ENCODE data around the gene CGB8. TPM values are rescaled to one million over a fixed set of nuclear protein-coding genes. Genes with fewer than 3 reads are reported as not detected.

The CGB8 gene
- total and polyA plus RNA-seq, 10 donors, result not detected

DNA sequence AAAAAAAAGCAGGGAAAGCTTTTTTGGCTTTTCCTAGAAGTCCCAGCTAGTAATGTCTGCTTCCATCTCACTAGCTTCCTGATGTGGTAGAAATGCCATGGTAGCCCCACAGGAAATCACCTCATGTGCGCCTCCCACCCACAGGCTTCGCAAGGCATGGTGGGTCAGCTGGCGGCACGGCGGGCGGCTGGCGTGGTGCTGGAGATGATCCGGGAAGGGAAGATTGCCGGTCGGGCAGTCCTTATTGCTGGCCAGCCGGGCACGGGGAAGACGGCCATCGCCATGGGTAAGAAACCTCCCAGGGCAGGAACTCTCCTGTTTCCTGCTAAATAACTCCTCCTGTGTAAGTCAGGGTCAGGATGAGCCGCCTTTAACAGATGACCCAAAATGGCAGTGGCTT, 44.8 kb downstream of the CGB8 start:
- intact Hi-C loops (cut with DNase I; ENCODE audit: low total_unique reads), result no loop called here
- H3K9me3 ChIP-seq, result no peaks in the 10 kb centered on the region
- no peak for DNase-seq
- H3K36me3 ChIP-seq, result peaks cover 4 to 100% (median 50%) of the 10 kb centered on the region in 6 donors
- no peak overlapping the region for H3K4me3 ChIP-seq
- peaks cover 0 to 6% (median 0%) of the 10 kb centered on the region in 6 donors for H3K4me1 ChIP-seq
- no peak overlapping the region for H3K27ac ChIP-seq
- no peaks in the 10 kb centered on the region for H3K27me3 ChIP-seq (replicated peaks in 1 of 7)
- no peak for TF ChIP-seq POLR2AphosphoS5 (IDR thresholded peaks at IDR 0.05)
- TF ChIP-seq, protein P1, sequence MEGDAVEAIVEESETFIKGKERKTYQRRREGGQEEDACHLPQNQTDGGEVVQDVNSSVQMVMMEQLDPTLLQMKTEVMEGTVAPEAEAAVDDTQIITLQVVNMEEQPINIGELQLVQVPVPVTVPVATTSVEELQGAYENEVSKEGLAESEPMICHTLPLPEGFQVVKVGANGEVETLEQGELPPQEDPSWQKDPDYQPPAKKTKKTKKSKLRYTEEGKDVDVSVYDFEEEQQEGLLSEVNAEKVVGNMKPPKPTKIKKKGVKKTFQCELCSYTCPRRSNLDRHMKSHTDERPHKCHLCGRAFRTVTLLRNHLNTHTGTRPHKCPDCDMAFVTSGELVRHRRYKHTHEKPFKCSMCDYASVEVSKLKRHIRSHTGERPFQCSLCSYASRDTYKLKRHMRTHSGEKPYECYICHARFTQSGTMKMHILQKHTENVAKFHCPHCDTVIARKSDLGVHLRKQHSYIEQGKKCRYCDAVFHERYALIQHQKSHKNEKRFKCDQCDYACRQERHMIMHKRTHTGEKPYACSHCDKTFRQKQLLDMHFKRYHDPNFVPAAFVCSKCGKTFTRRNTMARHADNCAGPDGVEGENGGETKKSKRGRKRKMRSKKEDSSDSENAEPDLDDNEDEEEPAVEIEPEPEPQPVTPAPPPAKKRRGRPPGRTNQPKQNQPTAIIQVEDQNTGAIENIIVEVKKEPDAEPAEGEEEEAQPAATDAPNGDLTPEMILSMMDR (IDR thresholded peaks at IDR 0.05 in 8 of 11, conservative IDR thresholded peaks at IDR 0.05 in 3 of 11), result no peak
- TF ChIP-seq POLR2A (IDR thresholded peaks at IDR 0.05), result no peak
- WGBS, 5 donors, result 94 to 99% (median 98%) methylated on average over 15 of the region's 15 CpGs

DNA sequence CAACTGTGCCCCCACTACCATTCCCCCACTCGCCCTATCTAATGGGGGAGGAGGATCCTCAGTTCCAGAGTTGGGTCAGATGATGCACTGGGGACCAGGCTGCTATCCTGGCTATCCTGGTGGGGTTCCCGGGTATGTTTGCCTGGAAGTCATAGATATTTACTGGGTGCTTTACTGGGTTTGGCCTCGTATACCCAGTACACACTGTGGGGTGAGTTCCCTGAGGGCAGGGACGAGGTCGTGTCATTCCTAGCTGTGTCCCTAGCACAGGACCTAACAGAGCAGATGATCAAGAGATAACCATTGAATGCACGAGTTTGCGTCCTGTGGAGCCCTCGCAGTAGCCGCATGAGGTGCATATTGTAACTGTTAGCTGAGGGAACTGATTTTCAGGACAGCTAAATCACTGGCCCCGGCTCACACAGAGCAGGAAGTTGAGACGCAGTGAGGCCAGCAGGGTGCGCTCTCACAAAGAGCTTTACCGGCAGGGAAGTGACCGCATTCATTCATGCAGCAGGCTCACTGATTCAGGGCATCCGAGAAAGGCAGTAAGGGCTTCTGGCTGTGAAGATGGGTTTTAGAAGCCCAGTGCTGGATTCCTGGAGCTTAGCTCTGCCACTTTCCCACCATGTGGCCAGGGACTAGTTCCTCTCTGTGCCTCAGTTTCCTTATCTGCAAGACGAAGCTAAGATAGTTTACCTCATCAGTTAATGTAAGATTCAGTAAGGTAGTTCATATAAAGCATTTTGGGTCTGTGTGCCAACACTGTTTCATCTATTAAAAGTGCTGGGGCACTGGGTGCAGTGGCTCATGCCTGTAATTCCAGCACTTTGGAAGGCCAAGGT, 49.2 kb downstream of the CGB8 start:
- Histone ChIP-seq H3K27ac (no peak overlapping the region), H3K4me1 (peaks cover 2 to 24% (median 7%) of the 10 kb centered on the region in 6 donors), H3K36me3 (peaks cover 4 to 56% (median 20%) of the 10 kb centered on the region in 6 donors), H3K27me3 (replicated peaks in 1 of 7) (no peaks in the 10 kb centered on the region), H3K4me3 (no peak overlapping the region), H3K9me3 (no peaks in the 10 kb centered on the region)
- 60 to 70% (median 63%) methylated on average over 14 to 16 of the region's 16 CpGs for WGBS, 5 donors
- peak; percentile 87 for DNase-seq
- TF ChIP-seq, protein P1 (IDR thresholded peaks at IDR 0.05 in 8 of 11, conservative IDR thresholded peaks at IDR 0.05 in 3 of 11), result peak; percentile 31 to 76 (median 52)
- TF ChIP-seq POLR2AphosphoS5 (IDR thresholded peaks at IDR 0.05) (no peak), POLR2A (IDR thresholded peaks at IDR 0.05) (no peak)
- intact Hi-C loops (cut with DNase I; ENCODE audit: low total_unique reads), result no loop called here

DNA sequence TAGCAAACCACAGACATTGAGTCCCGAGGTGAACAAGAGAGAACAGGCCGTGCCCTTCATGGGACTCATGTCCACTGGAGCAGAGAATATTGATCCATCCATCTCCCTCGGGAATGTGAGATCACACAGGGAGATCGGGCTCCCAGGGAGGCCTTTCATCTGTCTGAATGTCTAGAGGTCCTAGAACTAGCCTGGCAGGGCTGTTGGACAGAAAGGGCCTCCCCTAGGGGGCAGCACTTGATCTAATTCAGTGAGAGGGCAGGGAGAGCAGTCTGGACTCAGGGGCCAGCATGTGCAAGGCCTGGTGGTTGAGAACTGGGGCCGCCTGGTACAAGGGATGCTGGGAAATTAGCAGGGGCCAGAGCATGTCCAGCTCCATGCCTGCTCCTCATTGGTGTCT, 50.9 kb downstream of the CGB8 start:
- intact Hi-C loops (cut with DNase I; ENCODE audit: low total_unique reads), result no loop called here
- no peak for TF ChIP-seq POLR2A (IDR thresholded peaks at IDR 0.05)
- no peak for TF ChIP-seq POLR2AphosphoS5 (IDR thresholded peaks at IDR 0.05)
- TF ChIP-seq, protein P1 (IDR thresholded peaks at IDR 0.05 in 8 of 11, conservative IDR thresholded peaks at IDR 0.05 in 3 of 11), result peak in 6 of 11 experiments; percentile 22 to 50 (median 48)
- 83 to 87% (median 85%) methylated on average over 5 of the region's 5 CpGs for WGBS, 5 donors
- no peaks in the 10 kb centered on the region for H3K27me3 ChIP-seq (replicated peaks in 1 of 7)
- H3K4me3 ChIP-seq, result no peak overlapping the region
- H3K9me3 ChIP-seq, result no peaks in the 10 kb centered on the region
- no peak for DNase-seq
- H3K36me3 ChIP-seq, result peaks cover 0 to 39% (median 6%) of the 10 kb centered on the region in 6 donors
- no peak overlapping the region for H3K27ac ChIP-seq
- H3K4me1 ChIP-seq, result peaks cover 8 to 34% (median 17%) of the 10 kb centered on the region in 6 donors

Small RNA genes lying within 50 kb of the gene (microRNA-seq; reads per million reads assigned to microRNA genes)
- 0 reads per million in 3 donors for gene MIR6798

Small RNA genes lying within 50 kb of the gene (small RNA-seq; reads per million reads assigned to genes)
- gene MIR6798 (0 reads per million in 4 donors), gene RN7SL708P (0 reads per million in 4 donors)

Other genes starting within 250 kb of the CGB8 start
- 10 to 100 TPM; 15.5 to 25.3 (median 20.4) TPM for gene BCAT2, start 238.1 kb downstream of the CGB8 start, total RNA-seq
- gene BCAT2, start 238.1 kb downstream of the CGB8 start, polyA plus RNA-seq, result 10 to 100 TPM; 25.5 to 31.7 (median 29.4) TPM
- gene HSD17B14, start 212.6 kb downstream of the CGB8 start, total RNA-seq, result 10 to 100 TPM in 3 of 7 donors, 1 to 10 TPM in 4; 2.4 to 14.7 (median 8.1) TPM
- gene HSD17B14, start 212.6 kb downstream of the CGB8 start, polyA plus RNA-seq, result 10 to 100 TPM; 10.1 to 16.5 (median 11.2) TPM
- gene PLEKHA4, start 180.5 kb downstream of the CGB8 start, total RNA-seq, result 10 to 100 TPM in 6 of 7 donors, 1 to 10 TPM in 1; 8.6 to 24.2 (median 16.0) TPM
- gene PLEKHA4, start 180.5 kb downstream of the CGB8 start, polyA plus RNA-seq, result 10 to 100 TPM; 12.2 to 20.6 (median 13.8) TPM
- gene PPP1R15A, start 176.7 kb downstream of the CGB8 start, total RNA-seq, result 10 to 100 TPM; 30.2 to 74.2 (median 47.6) TPM
- gene PPP1R15A, start 176.7 kb downstream of the CGB8 start, polyA plus RNA-seq, result 10 to 100 TPM; 18.5 to 54.5 (median 21.5) TPM
- 1 to 10 TPM in 3 of 7 donors, under 1 TPM in 3, not detected in 1; 0.34 to 5.0 (median 1.3) TPM for gene TULP2, start 150.4 kb downstream of the CGB8 start, total RNA-seq
- gene TULP2, start 150.4 kb downstream of the CGB8 start, polyA plus RNA-seq, result under 1 TPM in 2 of 3 donors, not detected in 1; 0.14 to 0.32 TPM
- 100 to 1,000 TPM; 217 to 321 (median 268) TPM for gene NUCB1, start 148.8 kb downstream of the CGB8 start, total RNA-seq
- 100 to 1,000 TPM in 1 of 3 donors, 10 to 100 TPM in 2; 67.6 to 125 (median 72.4) TPM for gene NUCB1, start 148.8 kb downstream of the CGB8 start, polyA plus RNA-seq
- 1 to 10 TPM in 4 of 7 donors, under 1 TPM in 2, not detected in 1; 0.51 to 4.5 (median 2.5) TPM for gene DHDH, start 115.4 kb downstream of the CGB8 start, total RNA-seq
- 1 to 10 TPM; 1.2 to 2.6 (median 1.2) TPM for gene DHDH, start 115.4 kb downstream of the CGB8 start, polyA plus RNA-seq
- 100 to 1,000 TPM in 6 of 7 donors, 10 to 100 TPM in 1; 65.9 to 158 (median 113) TPM for gene BAX, start 94.2 kb downstream of the CGB8 start, total RNA-seq
- 100 to 1,000 TPM; 131 to 219 (median 177) TPM for gene BAX, start 94.2 kb downstream of the CGB8 start, polyA plus RNA-seq
- gene FTL, start 83.8 kb downstream of the CGB8 start, total RNA-seq, result over 10,000 TPM in 2 of 7 donors, 1,000 to 10,000 TPM in 5; 4,960 to 10,995 (median 6,703) TPM
- over 10,000 TPM in 1 of 3 donors, 1,000 to 10,000 TPM in 2; 5,646 to 14,078 (median 8,665) TPM for gene FTL, start 83.8 kb downstream of the CGB8 start, polyA plus RNA-seq
- 10 to 100 TPM; 23.3 to 47.1 (median 32.1) TPM for gene GYS1, start 55.8 kb downstream of the CGB8 start, total RNA-seq
- gene GYS1, start 55.8 kb downstream of the CGB8 start, polyA plus RNA-seq, result 10 to 100 TPM; 11.9 to 20.0 (median 15.1) TPM
- 10 to 100 TPM; 32.0 to 46.9 (median 38.4) TPM for gene RUVBL2, start 55.2 kb downstream of the CGB8 start, total RNA-seq
- 10 to 100 TPM; 46.7 to 58.4 (median 53.5) TPM for gene RUVBL2, start 55.2 kb downstream of the CGB8 start, polyA plus RNA-seq
- under 1 TPM in 1 of 7 donors, not detected in 6; 0.79 TPM for gene LHB, start 32.0 kb downstream of the CGB8 start, total RNA-seq
- gene LHB, start 32.0 kb downstream of the CGB8 start, polyA plus RNA-seq, result 1 to 10 TPM in 2 of 3 donors, under 1 TPM in 1; 0.50 to 1.5 (median 1.5) TPM
- not detected for gene CGB3, start 24.8 kb downstream of the CGB8 start, total RNA-seq
- not detected for gene CGB3, start 24.8 kb downstream of the CGB8 start, polyA plus RNA-seq
- not detected for gene CGB2, start 17.2 kb downstream of the CGB8 start, total RNA-seq
- gene CGB2, start 17.2 kb downstream of the CGB8 start, polyA plus RNA-seq, result not detected
- not detected for gene CGB1, start 12.2 kb downstream of the CGB8 start, total RNA-seq
- under 1 TPM in 1 of 3 donors, not detected in 2; 0.35 TPM for gene CGB1, start 12.2 kb downstream of the CGB8 start, polyA plus RNA-seq
- gene CGB5, start 5.3 kb downstream of the CGB8 start, total RNA-seq, result not detected
- not detected for gene CGB5, start 5.3 kb downstream of the CGB8 start, polyA plus RNA-seq
- gene CGB7, start 8.6 kb upstream of the CGB8 start, total RNA-seq, result not detected
- under 1 TPM in 2 of 3 donors, not detected in 1; 0.03 to 0.06 TPM for gene CGB7, start 8.6 kb upstream of the CGB8 start, polyA plus RNA-seq
- not detected for gene NTF4, start 15.7 kb upstream of the CGB8 start, total RNA-seq
- gene NTF4, start 15.7 kb upstream of the CGB8 start, polyA plus RNA-seq, result not detected
- gene KCNA7, start 23.6 kb upstream of the CGB8 start, total RNA-seq, result not detected
- gene KCNA7, start 23.6 kb upstream of the CGB8 start, polyA plus RNA-seq, result under 1 TPM in 1 of 3 donors, not detected in 2; 0.02 TPM
- gene SNRNP70, start 36.3 kb upstream of the CGB8 start, total RNA-seq, result 100 to 1,000 TPM; 238 to 337 (median 270) TPM
- gene SNRNP70, start 36.3 kb upstream of the CGB8 start, polyA plus RNA-seq, result 100 to 1,000 TPM; 198 to 559 (median 421) TPM
- gene LIN7B, start 65.3 kb upstream of the CGB8 start, total RNA-seq, result 1 to 10 TPM; 2.7 to 9.6 (median 5.5) TPM
- 1 to 10 TPM; 7.2 to 9.5 (median 9.2) TPM for gene LIN7B, start 65.3 kb upstream of the CGB8 start, polyA plus RNA-seq
- 1 to 10 TPM in 4 of 7 donors, under 1 TPM in 2, not detected in 1; 0.70 to 5.4 (median 1.6) TPM for gene C19orf73, start 70.0 kb upstream of the CGB8 start, total RNA-seq
- gene C19orf73, start 70.0 kb upstream of the CGB8 start, polyA plus RNA-seq, result 1 to 10 TPM; 3.9 to 5.5 (median 4.2) TPM
- gene PPFIA3, start 70.4 kb upstream of the CGB8 start, total RNA-seq, result 1 to 10 TPM; 3.6 to 9.5 (median 5.4) TPM
- gene PPFIA3, start 70.4 kb upstream of the CGB8 start, polyA plus RNA-seq, result 10 to 100 TPM in 1 of 3 donors, 1 to 10 TPM in 2; 6.9 to 17.2 (median 8.4) TPM
- gene HRC, start 106.3 kb upstream of the CGB8 start, total RNA-seq, result under 1 TPM in 2 of 7 donors, not detected in 5; 0.27 to 0.47 TPM
- under 1 TPM; 0.07 to 0.27 (median 0.22) TPM for gene HRC, start 106.3 kb upstream of the CGB8 start, polyA plus RNA-seq
- gene TRPM4, start 108.7 kb upstream of the CGB8 start, total RNA-seq, result 10 to 100 TPM in 5 of 7 donors, 1 to 10 TPM in 2; 3.6 to 28.7 (median 13.2) TPM
- gene TRPM4, start 108.7 kb upstream of the CGB8 start, polyA plus RNA-seq, result 10 to 100 TPM in 1 of 3 donors, 1 to 10 TPM in 2; 3.3 to 18.7 (median 4.6) TPM

Measured in spleen (tissue), 11 donors.